ENCODE measurements around the gene ITGB6.

ITGB6 gene

GRCh38 chr2:160239436-160239835 is 39.4 kb upstream of the ITGB6 start:
- TF ChIP-seq, protein P1, sequence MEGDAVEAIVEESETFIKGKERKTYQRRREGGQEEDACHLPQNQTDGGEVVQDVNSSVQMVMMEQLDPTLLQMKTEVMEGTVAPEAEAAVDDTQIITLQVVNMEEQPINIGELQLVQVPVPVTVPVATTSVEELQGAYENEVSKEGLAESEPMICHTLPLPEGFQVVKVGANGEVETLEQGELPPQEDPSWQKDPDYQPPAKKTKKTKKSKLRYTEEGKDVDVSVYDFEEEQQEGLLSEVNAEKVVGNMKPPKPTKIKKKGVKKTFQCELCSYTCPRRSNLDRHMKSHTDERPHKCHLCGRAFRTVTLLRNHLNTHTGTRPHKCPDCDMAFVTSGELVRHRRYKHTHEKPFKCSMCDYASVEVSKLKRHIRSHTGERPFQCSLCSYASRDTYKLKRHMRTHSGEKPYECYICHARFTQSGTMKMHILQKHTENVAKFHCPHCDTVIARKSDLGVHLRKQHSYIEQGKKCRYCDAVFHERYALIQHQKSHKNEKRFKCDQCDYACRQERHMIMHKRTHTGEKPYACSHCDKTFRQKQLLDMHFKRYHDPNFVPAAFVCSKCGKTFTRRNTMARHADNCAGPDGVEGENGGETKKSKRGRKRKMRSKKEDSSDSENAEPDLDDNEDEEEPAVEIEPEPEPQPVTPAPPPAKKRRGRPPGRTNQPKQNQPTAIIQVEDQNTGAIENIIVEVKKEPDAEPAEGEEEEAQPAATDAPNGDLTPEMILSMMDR (IDR thresholded peaks at IDR 0.05) = no peak

DNA sequence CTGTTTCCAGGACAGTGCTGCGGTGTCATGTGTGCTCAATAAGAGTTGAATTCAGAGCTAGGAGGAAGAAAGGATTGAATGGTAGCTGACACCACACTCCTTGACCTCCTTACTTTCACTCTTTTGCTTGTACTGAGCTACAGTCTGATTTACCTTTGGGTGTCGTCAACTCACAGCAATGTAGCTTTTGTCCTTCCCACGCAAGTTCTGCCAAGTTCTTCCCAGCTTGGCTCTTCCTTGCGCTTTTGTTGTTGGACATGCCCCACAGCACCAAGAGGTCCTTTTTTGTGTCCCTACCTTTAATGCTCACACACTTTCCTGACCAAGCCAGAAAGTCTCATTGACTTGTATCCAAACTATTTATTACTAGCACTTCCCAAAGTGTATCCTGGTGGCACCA is 38.3 kb upstream of the ITGB6 start:
- TF ChIP-seq, protein P1 (IDR thresholded peaks at IDR 0.05) = no peak

GRCh38 chr2:160232905-160233475 is 32.9 kb upstream of the ITGB6 start:
- TF ChIP-seq, protein P1 (IDR thresholded peaks at IDR 0.05) = no peak

DNA sequence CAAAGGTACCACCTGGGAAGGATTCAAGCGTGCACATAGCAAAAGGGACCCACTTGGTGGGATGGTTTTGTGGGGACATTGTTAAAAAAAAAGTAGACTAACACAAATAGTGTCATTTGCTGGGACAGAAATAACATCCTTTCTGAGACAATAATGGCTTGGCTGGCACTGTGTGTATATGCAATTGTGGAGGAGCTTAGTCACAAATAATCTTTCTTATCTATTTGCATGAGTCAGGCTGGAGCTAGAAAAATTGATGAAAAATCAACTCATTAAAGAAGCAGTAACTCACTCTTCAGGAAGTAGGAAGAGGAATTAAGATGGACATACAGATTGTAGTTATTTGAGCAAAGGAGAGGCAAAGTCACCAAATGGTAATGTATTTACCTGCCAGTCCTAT is 29.5 kb upstream of the ITGB6 start:
- TF ChIP-seq, protein P1 (IDR thresholded peaks at IDR 0.05) = no peak

DNA sequence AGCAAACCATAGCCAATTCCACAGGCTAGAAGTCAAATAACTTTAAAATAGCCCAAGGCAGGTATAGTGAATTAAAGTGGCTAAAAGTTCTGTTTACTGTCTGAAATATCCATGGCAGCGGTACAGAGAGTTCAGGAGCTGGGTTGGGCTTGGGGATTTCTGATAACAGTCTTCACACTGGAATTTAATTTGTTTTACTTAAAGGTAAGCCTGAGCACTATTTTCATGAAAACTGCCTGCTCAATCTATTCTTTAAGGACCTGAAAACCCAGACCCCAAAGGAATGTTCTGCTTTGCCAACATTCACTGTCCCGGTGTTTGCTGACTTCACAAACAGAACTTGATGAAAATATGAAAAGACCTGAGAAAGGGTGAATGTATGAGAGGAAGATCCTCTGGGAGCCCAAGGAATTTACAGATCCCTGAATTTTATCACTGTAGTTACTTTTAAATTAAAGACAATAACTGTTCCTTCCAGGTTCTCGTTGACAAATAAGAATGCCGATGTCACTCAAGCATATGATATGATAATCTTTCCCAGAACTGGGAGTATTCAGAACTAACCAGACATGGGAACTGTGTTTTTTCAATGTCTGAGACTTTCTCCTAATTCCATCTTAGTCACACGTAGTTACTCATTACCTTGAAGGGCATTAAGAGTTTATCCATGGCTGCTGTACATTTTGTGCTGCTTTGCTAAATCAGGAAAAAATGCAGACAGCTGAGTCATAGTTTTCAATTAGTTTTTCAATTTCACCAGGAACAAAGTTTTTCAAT is 28.3 kb upstream of the ITGB6 start:
- TF ChIP-seq, protein P1 (IDR thresholded peaks at IDR 0.05) = no peak

GRCh38 chr2:160227293-160227915 is 27.3 kb upstream of the ITGB6 start:
- TF ChIP-seq, protein P1 (IDR thresholded peaks at IDR 0.05) = no peak

DNA sequence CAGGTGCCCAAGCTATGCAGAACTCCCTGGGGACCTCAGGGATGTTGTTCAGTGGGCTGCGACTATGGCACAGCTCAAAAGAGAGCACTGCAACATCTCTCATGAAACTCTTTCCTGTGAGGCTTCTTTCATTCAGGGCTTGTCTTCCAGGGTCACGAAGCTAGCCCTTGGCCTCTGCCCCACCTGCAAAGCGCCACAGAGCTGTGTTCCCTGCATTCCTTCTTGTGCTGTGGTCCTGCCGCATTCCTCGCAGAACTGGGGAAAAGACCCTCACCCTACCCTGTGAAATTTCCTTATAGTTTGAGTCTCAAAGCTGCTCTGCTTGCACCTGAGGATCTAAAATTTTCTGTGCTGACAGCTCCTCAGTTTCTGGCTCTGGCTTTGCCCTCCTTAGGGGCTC is 26.3 kb upstream of the ITGB6 start:
- TF ChIP-seq, protein P1 (IDR thresholded peaks at IDR 0.05) = no peak

All from LNCAP (cell line).